Measurements from ENCODE around the gene MYO1E. TPM values are rescaled to one million over a fixed set of nuclear protein-coding genes. Genes with fewer than 3 reads are reported as not detected.
"Not testable (repeated sequence)": the region's sequence is repeated elsewhere in the genome, so short reads cannot be mapped to it uniquely, and the experiment has no call there.

MYO1E gene
- total RNA-seq, 1 donor from 2014 or later = 403 TPM

- DNase-seq (ENCODE audit: low read depth) = no peak
- H3K4me3 ChIP-seq (ENCODE audit: low read depth, low read length) = no peak overlapping the region
- TF ChIP-seq, protein P1, sequence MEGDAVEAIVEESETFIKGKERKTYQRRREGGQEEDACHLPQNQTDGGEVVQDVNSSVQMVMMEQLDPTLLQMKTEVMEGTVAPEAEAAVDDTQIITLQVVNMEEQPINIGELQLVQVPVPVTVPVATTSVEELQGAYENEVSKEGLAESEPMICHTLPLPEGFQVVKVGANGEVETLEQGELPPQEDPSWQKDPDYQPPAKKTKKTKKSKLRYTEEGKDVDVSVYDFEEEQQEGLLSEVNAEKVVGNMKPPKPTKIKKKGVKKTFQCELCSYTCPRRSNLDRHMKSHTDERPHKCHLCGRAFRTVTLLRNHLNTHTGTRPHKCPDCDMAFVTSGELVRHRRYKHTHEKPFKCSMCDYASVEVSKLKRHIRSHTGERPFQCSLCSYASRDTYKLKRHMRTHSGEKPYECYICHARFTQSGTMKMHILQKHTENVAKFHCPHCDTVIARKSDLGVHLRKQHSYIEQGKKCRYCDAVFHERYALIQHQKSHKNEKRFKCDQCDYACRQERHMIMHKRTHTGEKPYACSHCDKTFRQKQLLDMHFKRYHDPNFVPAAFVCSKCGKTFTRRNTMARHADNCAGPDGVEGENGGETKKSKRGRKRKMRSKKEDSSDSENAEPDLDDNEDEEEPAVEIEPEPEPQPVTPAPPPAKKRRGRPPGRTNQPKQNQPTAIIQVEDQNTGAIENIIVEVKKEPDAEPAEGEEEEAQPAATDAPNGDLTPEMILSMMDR (conservative IDR thresholded peaks at IDR 0.05; ENCODE audit: low read depth, low read length) = no peak
Observed at GRCh38 chr15:59140422-59141226, 232.0 kb downstream of the MYO1E start.

DNA sequence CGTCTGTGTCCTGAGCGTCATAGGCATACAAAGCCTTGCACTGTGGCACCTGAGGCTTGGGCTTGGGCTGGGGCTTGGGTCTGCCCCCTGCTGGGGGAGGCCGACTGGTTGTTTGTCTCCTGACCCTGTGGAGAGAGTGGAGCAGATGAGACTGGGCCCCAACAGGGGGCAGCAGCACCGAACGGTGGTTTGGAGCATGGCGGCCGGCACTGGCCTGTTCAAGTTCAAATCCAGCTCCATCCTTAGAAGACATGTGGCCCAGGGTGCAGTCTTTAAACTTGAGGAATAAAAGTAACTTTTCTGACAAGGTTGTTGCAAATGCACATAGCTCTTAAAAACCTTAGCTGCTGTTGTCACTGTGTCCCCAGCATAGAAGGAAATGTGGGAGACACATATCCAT, 234.4 kb downstream of the MYO1E start:
- no peak for DNase-seq (ENCODE audit: low read depth)
- no peak overlapping the region for H3K4me3 ChIP-seq (ENCODE audit: low read depth, low read length)
- TF ChIP-seq, protein P1 (conservative IDR thresholded peaks at IDR 0.05; ENCODE audit: low read depth, low read length) = peak; percentile 91

DNA sequence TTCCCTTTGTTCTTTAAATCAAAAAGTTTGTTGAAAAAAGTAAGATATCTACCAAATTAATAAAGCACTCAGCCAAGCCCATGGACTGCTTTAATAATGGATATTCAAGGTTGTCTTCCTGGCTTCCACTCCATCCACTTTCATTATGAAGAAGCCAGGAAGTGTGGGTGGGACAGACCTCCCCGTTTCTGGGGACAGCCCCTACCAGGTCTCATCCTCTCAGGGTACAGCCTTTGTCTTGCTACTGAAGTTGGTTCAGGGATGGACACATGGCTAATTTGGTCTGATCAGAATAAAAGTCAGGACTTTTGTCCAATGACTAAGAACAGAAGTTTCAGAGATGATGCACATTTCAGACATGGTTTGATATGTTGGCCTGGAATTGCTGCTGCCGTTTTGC, 235.1 kb downstream of the MYO1E start:
- no peak for DNase-seq (ENCODE audit: low read depth)
- TF ChIP-seq, protein P1 (conservative IDR thresholded peaks at IDR 0.05; ENCODE audit: low read depth, low read length) = no peak
- no peak overlapping the region for H3K4me3 ChIP-seq (ENCODE audit: low read depth, low read length)

DNA sequence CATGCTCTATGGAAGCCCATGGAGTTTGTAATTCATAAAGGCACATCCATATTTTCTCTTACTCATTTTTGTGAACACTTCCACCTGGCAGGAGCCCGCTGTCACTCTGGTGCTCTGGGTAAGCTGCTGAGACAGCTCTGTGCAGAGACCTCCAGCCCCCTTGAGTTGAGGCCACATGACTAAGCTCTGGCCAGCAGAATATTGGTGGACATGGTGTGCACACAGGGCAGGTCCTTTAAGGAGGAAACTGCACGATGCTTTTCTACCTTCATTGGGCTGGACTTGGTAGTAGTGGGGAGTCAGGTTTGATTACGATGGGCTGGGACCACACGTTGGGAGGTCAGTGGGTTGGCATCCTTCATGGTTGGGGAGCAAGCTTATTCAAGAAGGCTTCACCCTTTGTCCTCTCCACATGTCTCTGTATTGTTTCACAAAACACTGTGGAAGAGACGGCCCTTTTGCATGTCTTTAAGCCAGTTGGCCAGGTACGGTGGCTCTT, 238.7 kb downstream of the MYO1E start:
- DNase-seq (ENCODE audit: low read depth) = no peak
- TF ChIP-seq, protein P1 (conservative IDR thresholded peaks at IDR 0.05; ENCODE audit: low read depth, low read length) = no peak
- no peak overlapping the region for H3K4me3 ChIP-seq (ENCODE audit: low read depth, low read length)

- TF ChIP-seq, protein P1 (conservative IDR thresholded peaks at IDR 0.05; ENCODE audit: low read depth, low read length) = no peak
- no peak for DNase-seq (ENCODE audit: low read depth)
Observed at GRCh38 chr15:59131969-59132562, 240.6 kb downstream of the MYO1E start.

DNA sequence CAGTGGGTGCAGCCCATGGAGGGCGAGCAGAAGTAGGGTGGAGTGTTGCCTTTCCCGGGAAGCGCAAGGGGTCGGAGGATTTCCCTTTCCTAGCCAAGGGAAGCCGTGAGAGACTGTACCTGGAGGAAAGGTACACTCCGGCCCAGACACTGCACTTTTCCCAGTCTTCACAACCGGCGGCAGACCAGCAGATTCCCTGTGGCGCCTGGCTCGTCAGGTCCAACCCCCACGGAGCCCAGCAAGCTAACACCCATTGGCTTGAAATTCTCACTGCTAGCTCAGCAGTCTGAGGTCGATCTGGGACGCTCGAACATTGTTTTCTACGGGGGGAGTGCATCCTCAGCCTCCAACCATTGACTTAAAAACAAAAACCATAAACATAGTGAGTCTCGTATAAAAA, 241.2 kb downstream of the MYO1E start:
- no peak overlapping the region for H3K4me3 ChIP-seq (ENCODE audit: low read depth, low read length)
- TF ChIP-seq, protein P1 (conservative IDR thresholded peaks at IDR 0.05; ENCODE audit: low read depth, low read length) = no peak
- no peak for DNase-seq (ENCODE audit: low read depth)

More at GRCh38 chr15:59131969-59132562, 240.6 kb downstream of the MYO1E start:
- no peak overlapping the region for H3K4me3 ChIP-seq (ENCODE audit: low read depth, low read length)

DNA sequence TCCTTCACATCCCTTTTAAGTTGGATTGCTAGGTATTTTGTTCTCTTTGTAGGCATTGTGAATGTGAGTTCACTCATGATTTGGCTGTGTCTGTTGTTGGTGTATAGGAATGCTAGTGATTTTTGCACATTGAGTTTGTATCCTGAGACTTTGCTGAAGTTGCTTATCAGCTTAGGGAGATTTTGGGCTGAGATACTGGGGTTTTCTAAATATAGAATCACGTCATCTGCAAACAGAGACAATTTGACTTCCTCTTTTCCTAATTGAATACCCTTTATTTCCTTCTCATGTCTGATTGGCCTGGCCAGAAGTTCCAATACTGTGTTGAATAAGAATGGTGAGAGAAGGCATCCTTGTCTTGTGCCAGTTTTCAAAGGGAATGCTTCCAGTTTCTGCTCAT, 245.4 kb downstream of the MYO1E start:
- H3K4me3 ChIP-seq (ENCODE audit: low read depth, low read length); DNase-seq (ENCODE audit: low read depth): not testable (repeated sequence)

DNA sequence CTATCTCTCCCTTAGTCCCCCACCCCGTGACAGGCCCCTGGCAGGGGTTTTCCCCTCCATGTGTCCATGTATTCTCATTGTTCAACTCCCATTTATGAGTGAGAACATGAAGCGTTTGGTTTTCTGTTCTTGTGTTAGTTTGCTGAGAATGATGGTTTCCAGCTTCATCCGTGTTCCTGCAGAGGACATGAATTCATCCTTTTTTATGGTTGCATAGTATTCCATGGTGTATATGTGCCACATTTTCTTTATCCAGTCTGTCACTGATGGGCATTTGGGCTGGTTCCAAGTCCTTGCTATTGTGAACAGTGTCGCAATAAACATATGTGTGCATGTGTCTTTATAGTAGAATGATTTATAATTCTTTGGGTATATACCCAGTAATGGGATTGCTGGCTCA, 247.0 kb downstream of the MYO1E start:
- not testable (repeated sequence) for H3K4me3 ChIP-seq (ENCODE audit: low read depth, low read length); DNase-seq (ENCODE audit: low read depth)

All from epithelial cell of proximal tubule (primary cell).